PC-3 (cell line): ENCODE data around the gene ANTXR2. TPM values are rescaled to one million over a fixed set of nuclear protein-coding genes. Genes with fewer than 3 reads are reported as not detected.

Experiments used
- ATAC-seq: fragments of 200-7000 bp; cut with Tn5 transposase; 2 replicates; pipeline ENCODE4 v1.9.1; 2020; ENCODE audit warnings: mild to moderate bottlenecking, moderate library complexity
- BruUV-seq: library from RNA; stranded (reverse); fragments of 400-500 nt; replicated peaks from 2 replicates; lab custom pipeline; 2021; lab: Mats Ljungman, UMichigan
- CTCF ChIA-PET: fragments of 300-600 bp; sonication (Branson Sonifier 250); formaldehyde crosslinking; loops from one replicate; lab custom pipeline; 2022; ENCODE audit warnings: antibody characterized with exemption; lab: Charles Lee
- POLR2A ChIA-PET: fragments of 300-600 bp; sonication (Branson Sonifier 250); formaldehyde crosslinking; loops from one replicate; lab custom pipeline; 2022; ENCODE audit warnings: antibody characterized with exemption; ENCODE audit not compliant: unreplicated experiment; lab: Charles Lee
- DNase-seq: peaks from one replicate; pipeline ENCODE4 v3.0.0-alpha.2; 2015
- H2AFZ ChIP-seq: fragments of 300-600 bp; sonication (generic); 2 replicates; pipeline ENCODE4 v1.6.0; 2016; ENCODE audit warnings: antibody characterized with exemption, low read length
- H3F3A ChIP-seq: fragments of 300-600 bp; sonication (generic); one replicate; pipeline ENCODE4 v1.6.0; 2017; ENCODE audit warnings: antibody characterized with exemption, low read length, control low read depth, mild to moderate bottlenecking; ENCODE audit not compliant: unreplicated experiment
- H3K27ac ChIP-seq: fragments of 300-600 bp; sonication (generic); 2 replicates; pipeline ENCODE4 v1.5.1; 2016; ENCODE audit warnings: mild to moderate bottlenecking, low read length
- H3K27me3 ChIP-seq: fragments of 300-600 bp; sonication (generic); 2 replicates; pipeline ENCODE4 v1.6.1; 2016; ENCODE audit warnings: low read length, mixed read lengths
- H3K36me3 ChIP-seq: fragments of 300-600 bp; sonication (generic); 2 replicates; pipeline ENCODE4 v1.6.1; 2016; ENCODE audit warnings: low read depth, mixed run types, low read length, mixed read lengths
- H3K4me1 ChIP-seq: fragments of 300-600 bp; sonication (generic); 2 replicates; pipeline ENCODE4 v1.5.1; 2016; ENCODE audit warnings: low read length; ENCODE audit not compliant: insufficient read depth
- H3K4me2 ChIP-seq: fragments of 300-600 bp; sonication (generic); 2 replicates; pipeline ENCODE4 v1.6.0; 2016; ENCODE audit warnings: low read length
- H3K4me3 ChIP-seq: fragments of 300-600 bp; sonication (generic); 2 replicates; pipeline ENCODE4 v1.5.1; 2016; ENCODE audit warnings: mild to moderate bottlenecking, low read length, mixed read lengths
- H3K79me2 ChIP-seq: fragments of 300-600 bp; sonication (generic); 2 replicates; pipeline ENCODE4 v1.6.1; 2017; ENCODE audit warnings: low read length, mixed read lengths
- H3K9ac ChIP-seq: fragments of 300-600 bp; sonication (generic); 2 replicates; pipeline ENCODE4 v1.6.0; 2016; ENCODE audit warnings: mild to moderate bottlenecking, low read length
- H3K9me2 ChIP-seq: fragments of 300-600 bp; sonication (generic); replicated peaks from 2 replicates; pipeline ENCODE4 v1.6.1; 2016; ENCODE audit warnings: mixed run types, low read length, mixed read lengths
- H3K9me3 ChIP-seq: fragments of 300-600 bp; sonication (generic); 2 replicates; pipeline ENCODE4 v1.6.1; 2016; ENCODE audit warnings: low read length, mixed read lengths
- H4K20me1 ChIP-seq: fragments of 300-600 bp; sonication (generic); 2 replicates; pipeline ENCODE4 v1.6.1; 2016; ENCODE audit warnings: low read length, mixed read lengths
- EZH2 ChIP-seq: fragments of 300-600 bp; sonication (generic); IDR thresholded peaks from one replicate; pipeline ENCODE4 v1.6.1; 2017; ENCODE audit warnings: antibody characterized with exemption, mild to moderate bottlenecking, low read length; ENCODE audit not compliant: unreplicated experiment
- EZH2phosphoT487 ChIP-seq: fragments of 300-600 bp; sonication (generic); IDR thresholded peaks from 2 replicates; pipeline ENCODE4 v1.6.1; 2018; ENCODE audit warnings: mild to moderate bottlenecking, antibody characterized with exemption, low read length, borderline replicate concordance
- intact Hi-C: fragments of 100-400 bp; cut with micrococcal nuclease; formaldehyde crosslinking; loops from 2 replicates; pipeline ENCODE4 v1.9.0; 2023
- total RNA-seq: library from RNA; depleted of rRNA; stranded (reverse); fragments of >200 nt; gene quantifications from 2 replicates; pipeline ENCODE4 v1.2.3, GENCODE V29; 2014
- TF ChIP-seq, protein P1 (sequence below): fragments of 300-600 bp; sonication (generic); conservative IDR thresholded peaks from 2 replicates; pipeline ENCODE4 v1.5.1; 2017; ENCODE audit warnings: antibody characterized with exemption, low read depth, mild to moderate bottlenecking, low read length

Gene ANTXR2
- total RNA-seq, 1 experiment from 2014 or later: 43.9 TPM

DNA sequence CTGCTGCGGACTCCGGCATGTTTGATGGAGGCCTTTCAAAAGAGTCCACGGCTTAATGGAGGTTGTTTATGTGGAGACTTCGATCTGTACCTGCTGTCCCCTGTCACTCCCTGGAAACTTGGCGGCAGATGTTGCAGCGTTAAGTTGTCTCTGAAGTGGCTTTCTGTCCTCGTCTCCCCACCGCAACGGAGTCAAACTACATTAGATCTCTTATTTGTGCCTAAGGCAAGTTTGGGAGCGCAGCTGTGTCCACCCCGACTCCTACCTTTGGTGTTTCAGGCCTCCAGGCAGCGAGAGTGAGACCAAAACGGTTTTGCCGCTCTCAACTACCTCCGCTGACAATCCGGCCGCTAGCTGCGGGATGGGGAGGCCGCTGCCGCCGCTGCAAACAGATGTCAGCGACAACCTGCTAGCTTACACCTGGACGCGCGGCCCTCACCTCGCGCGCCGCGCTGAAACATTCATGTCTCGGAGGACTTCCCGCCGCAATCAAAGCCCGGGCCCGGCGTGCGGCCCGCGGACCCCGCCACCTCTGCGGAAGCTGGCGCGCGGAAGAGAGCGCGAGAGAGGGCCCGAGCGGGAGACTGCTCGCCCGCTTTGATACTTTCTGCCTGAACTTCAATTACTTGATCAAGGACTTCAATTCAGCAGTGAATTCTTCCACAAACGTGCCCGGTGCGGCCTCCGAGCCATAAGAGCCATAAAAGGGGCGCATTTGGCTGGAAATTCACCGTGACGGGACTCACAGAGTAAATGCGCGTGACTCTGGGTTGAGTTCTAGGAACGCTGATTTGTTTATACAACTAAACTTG lies 108.4 kb downstream of the ANTXR2 start:
- no peak overlapping the region for H3K4me3 ChIP-seq
- H2AFZ ChIP-seq: no peak overlapping the region
- no TSS peak for BruUV-seq
- no peaks in the 10 kb centered on the region for H3K4me1 ChIP-seq
- no peaks in the 10 kb centered on the region for H3K9me2 ChIP-seq
- H3K36me3 ChIP-seq: peaks cover 3% of the 10 kb centered on the region; the same call in 1 of the 2 replicates
- H3K27ac ChIP-seq: no peak overlapping the region
- no peaks in the 10 kb centered on the region for H4K20me1 ChIP-seq
- no peaks in the 10 kb centered on the region for H3K79me2 ChIP-seq
- no peak for TF ChIP-seq EZH2phosphoT487
- TF ChIP-seq, protein P1, sequence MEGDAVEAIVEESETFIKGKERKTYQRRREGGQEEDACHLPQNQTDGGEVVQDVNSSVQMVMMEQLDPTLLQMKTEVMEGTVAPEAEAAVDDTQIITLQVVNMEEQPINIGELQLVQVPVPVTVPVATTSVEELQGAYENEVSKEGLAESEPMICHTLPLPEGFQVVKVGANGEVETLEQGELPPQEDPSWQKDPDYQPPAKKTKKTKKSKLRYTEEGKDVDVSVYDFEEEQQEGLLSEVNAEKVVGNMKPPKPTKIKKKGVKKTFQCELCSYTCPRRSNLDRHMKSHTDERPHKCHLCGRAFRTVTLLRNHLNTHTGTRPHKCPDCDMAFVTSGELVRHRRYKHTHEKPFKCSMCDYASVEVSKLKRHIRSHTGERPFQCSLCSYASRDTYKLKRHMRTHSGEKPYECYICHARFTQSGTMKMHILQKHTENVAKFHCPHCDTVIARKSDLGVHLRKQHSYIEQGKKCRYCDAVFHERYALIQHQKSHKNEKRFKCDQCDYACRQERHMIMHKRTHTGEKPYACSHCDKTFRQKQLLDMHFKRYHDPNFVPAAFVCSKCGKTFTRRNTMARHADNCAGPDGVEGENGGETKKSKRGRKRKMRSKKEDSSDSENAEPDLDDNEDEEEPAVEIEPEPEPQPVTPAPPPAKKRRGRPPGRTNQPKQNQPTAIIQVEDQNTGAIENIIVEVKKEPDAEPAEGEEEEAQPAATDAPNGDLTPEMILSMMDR: no peak
- no peak for TF ChIP-seq EZH2
- no peaks in the 10 kb centered on the region for H3F3A ChIP-seq
- POLR2A ChIA-PET: no interaction called here
- ATAC-seq (no peak), DNase-seq (no peak)
- CTCF ChIA-PET: no interaction called here
- H3K27me3 ChIP-seq: no peaks in the 10 kb centered on the region
- intact Hi-C loops: no loop called here
- H3K9me3 ChIP-seq: no peaks in the 10 kb centered on the region
- H3K9ac ChIP-seq: no peak overlapping the region
- no peak overlapping the region for H3K4me2 ChIP-seq

DNA sequence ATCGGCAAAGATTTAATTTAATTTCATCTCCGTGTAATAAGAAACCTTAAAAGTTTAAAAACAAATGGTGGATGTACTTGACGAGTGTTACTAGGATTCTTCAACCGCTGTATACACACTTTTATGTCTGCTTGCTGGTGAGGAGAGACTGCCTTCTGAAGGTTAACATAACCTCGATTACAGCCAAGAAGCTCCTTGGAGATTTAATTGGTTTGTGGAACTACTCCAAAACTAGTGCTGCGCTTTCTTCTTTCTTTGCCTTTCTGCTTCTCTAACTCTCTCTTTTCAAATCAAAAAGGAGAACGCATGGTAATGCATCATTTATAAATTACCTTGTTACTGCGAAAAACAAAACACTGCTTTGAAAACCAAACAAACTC lies 109.0 kb downstream of the ANTXR2 start:
- Histone ChIP-seq H3K36me3 (peaks cover 3% of the 10 kb centered on the region; the same call in 1 of the 2 replicates), H3K4me3 (no peak overlapping the region), H2AFZ (no peak overlapping the region), H3K79me2 (no peaks in the 10 kb centered on the region), H3K9me3 (no peaks in the 10 kb centered on the region), H3K9me2 (no peaks in the 10 kb centered on the region), H4K20me1 (no peaks in the 10 kb centered on the region), H3K27ac (no peak overlapping the region), H3K4me2 (no peak overlapping the region), H3K27me3 (no peaks in the 10 kb centered on the region), H3K4me1 (no peaks in the 10 kb centered on the region), H3F3A (no peaks in the 10 kb centered on the region), H3K9ac (no peak overlapping the region)
- no TSS peak for BruUV-seq
- CTCF ChIA-PET: no interaction called here
- ATAC-seq: no peak
- no peak for DNase-seq
- intact Hi-C loops: no loop called here
- TF ChIP-seq EZH2: no peak
- no peak for TF ChIP-seq EZH2phosphoT487
- TF ChIP-seq, protein P1: no peak
- POLR2A ChIA-PET: no interaction called here

DNA sequence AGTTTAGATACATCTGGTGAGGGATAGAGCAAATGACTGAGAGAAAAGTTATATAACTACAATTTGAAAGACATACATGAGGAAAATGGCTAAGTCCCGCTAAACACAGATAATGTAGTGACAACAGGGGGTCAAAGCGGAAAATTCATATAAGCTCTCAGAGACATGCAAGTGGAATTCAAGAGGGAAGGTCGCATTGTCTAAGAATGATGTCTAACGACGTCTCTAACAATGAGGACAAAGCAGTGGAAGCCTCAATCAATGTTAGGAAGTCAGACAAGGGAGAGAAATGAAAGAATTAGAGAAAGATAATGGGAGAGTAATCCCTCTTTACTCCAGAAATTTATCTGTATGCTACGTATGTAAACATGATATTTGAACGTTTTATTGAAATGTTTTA lies 113.4 kb downstream of the ANTXR2 start:
- POLR2A ChIA-PET: no interaction called here
- peaks cover 3% of the 10 kb centered on the region; the same call in 1 of the 2 replicates for H3K36me3 ChIP-seq
- no peaks in the 10 kb centered on the region for H3K79me2 ChIP-seq
- no TSS peak for BruUV-seq
- no peak for TF ChIP-seq EZH2
- H3K9me2 ChIP-seq: no peaks in the 10 kb centered on the region
- CTCF ChIA-PET: no interaction called here
- intact Hi-C loops: no loop called here
- H4K20me1 ChIP-seq: no peaks in the 10 kb centered on the region
- H2AFZ ChIP-seq: no peak overlapping the region
- DNase-seq: no peak
- no peaks in the 10 kb centered on the region for H3K27me3 ChIP-seq
- no peaks in the 10 kb centered on the region for H3F3A ChIP-seq
- H3K9me3 ChIP-seq: no peaks in the 10 kb centered on the region
- no peaks in the 10 kb centered on the region for H3K4me1 ChIP-seq
- H3K9ac ChIP-seq: no peak overlapping the region
- ATAC-seq: no peak
- no peak overlapping the region for H3K4me2 ChIP-seq
- H3K27ac ChIP-seq: no peak overlapping the region
- no peak overlapping the region for H3K4me3 ChIP-seq
